Suprapubic skin (tissue), 4 donors: ENCODE measurements around the gene SH3RF1. TPM values are rescaled to one million over a fixed set of nuclear protein-coding genes. Genes with fewer than 3 reads are reported as not detected.

Source experiments
- DNase-seq, 2 donors: peaks; one replicate each; pipeline ENCODE4 v3.0.0-alpha.2; 2019; ENCODE audit warnings: low spot score in 2 of 2
- H3K27ac ChIP-seq: fragments of 200-600 bp; sonication (generic); one replicate; pipeline ENCODE4 v1.5.1; 2019
- H3K27me3 ChIP-seq: fragments of 200-600 bp; sonication (generic); one replicate; pipeline ENCODE4 v1.5.1; 2019
- H3K36me3 ChIP-seq: fragments of 200-600 bp; sonication (generic); one replicate; pipeline ENCODE4 v1.5.1; 2019
- H3K4me1 ChIP-seq: fragments of 200-600 bp; sonication (generic); one replicate; pipeline ENCODE4 v1.5.1; 2019
- H3K4me3 ChIP-seq: fragments of 200-600 bp; sonication (generic); one replicate; pipeline ENCODE4 v1.5.1; 2019; ENCODE audit warnings: mild to moderate bottlenecking
- H3K9me3 ChIP-seq: fragments of 200-600 bp; sonication (generic); one replicate; pipeline ENCODE4 v1.5.1; 2019
- CTCF ChIP-seq, 2 donors: fragments of 200-600 bp in 1 of 2; fragments of 450-650 bp in 1 of 2; sonication (generic) in 1 of 2; IDR thresholded peaks; one replicate each; pipeline ENCODE4 v1.5.1; 2016 to 2019; ENCODE audit warnings: antibody characterized with exemption in 2 of 2, mild to moderate bottlenecking in 1 of 2, moderate library complexity in 1 of 2
- EP300 ChIP-seq: sonication (generic); formaldehyde crosslinking; IDR thresholded peaks from one replicate; pipeline ENCODE4 v1.6.1; 2017; ENCODE audit warnings: antibody characterized with exemption
- POLR2A ChIP-seq, 2 donors: fragments of 450-650 bp; IDR thresholded peaks; one replicate each; pipeline ENCODE4 v1.6.1; 2017; ENCODE audit warnings: antibody characterized with exemption in 2 of 2, mild to moderate bottlenecking in 2 of 2, moderate library complexity in 2 of 2
- POLR2AphosphoS5 ChIP-seq, 3 donors: sonication (generic); formaldehyde crosslinking; IDR thresholded peaks; one replicate each; pipeline ENCODE4 v1.6.1; 2017; ENCODE audit warnings: antibody characterized with exemption in 3 of 3
- WGBS: methylation state at CpG from one replicate; pipeline ENCODE4 v1.1.5; 2018; 5-methylcytosine and 5-hydroxymethylcytosine counted together
- total RNA-seq, 4 donors: library from RNA; depleted of rRNA; stranded (reverse); fragments of >200 nt; gene quantifications; one replicate each; pipeline ENCODE4 v1.1.0, GENCODE V29; 2016

The SH3RF1 gene
- total RNA-seq, 4 donors from 2014 or later, result 10.8 to 18.1 (median 15.0) TPM

DNA sequence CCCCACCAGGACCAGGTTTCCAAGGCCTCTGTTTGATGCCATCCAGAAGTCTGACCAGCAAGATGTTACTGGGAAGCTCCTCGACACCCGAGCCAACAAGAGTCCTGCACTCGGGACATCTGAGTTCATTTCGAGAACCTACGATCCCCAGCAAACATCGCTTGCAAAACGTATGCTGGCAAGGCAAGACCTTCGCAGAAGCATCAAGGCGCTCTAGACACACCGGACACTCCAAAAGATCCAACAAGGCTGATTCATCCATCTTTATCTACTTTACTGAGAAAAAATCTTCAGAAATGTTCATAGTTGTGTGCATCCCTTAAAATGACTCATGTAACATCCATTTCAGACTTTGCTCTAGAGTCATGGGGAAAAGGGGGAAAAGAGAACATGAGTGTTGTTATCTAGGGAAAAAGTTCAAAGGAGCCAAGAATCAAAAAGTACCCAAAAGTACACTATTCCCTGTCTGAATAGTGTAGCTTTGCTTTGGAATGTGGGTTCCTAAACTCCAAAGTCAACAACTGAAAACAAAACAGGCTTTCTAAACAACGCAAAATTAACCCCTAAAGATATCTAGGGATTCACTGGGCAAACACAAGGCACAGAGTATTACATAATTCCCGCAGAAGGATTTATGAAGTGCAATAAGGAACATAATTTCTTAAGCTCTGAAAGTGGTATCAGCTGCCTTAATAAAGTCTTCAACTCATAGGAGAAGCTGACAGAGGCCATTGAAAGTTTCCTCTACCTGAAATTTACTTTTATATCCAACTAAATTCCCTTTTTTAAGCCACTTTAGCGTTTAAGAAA, 1.6 kb downstream of the SH3RF1 start:
- whole genome bisulfite sequencing, result 44% methylated on average over 13 of the region's 13 CpGs
- DNase-seq, result no peak
- no peak for TF ChIP-seq CTCF (IDR thresholded peaks at IDR 0.05)
- no peak for TF ChIP-seq POLR2AphosphoS5 (IDR thresholded peaks at IDR 0.05)
- no peak for TF ChIP-seq EP300
- no peak for TF ChIP-seq POLR2A (IDR thresholded peaks at IDR 0.05)
- H3K4me1 ChIP-seq, result peaks cover 44% of the 10 kb centered on the region
- peak overlapping the region; percentile 93 for H3K4me3 ChIP-seq
- peak overlapping the region; percentile 94 for H3K27ac ChIP-seq
- no peaks in the 10 kb centered on the region for H3K27me3 ChIP-seq
- no peaks in the 10 kb centered on the region for H3K9me3 ChIP-seq
- peaks cover 2% of the 10 kb centered on the region for H3K36me3 ChIP-seq

- Histone ChIP-seq H3K9me3 (no peaks in the 10 kb centered on the region), H3K27ac (no peak overlapping the region), H3K4me1 (peaks cover 44% of the 10 kb centered on the region), H3K4me3 (no peak overlapping the region), H3K27me3 (no peaks in the 10 kb centered on the region), H3K36me3 (peaks cover 4% of the 10 kb centered on the region)
- DNase-seq, result no peak
- WGBS, result 42% methylated on average over 1 of the region's 1 CpG
- TF ChIP-seq POLR2A (IDR thresholded peaks at IDR 0.05) (no peak), POLR2AphosphoS5 (IDR thresholded peaks at IDR 0.05) (no peak)
Measured at GRCh38 chr4:169267070-169267469, 3.7 kb downstream of the SH3RF1 start.

DNA sequence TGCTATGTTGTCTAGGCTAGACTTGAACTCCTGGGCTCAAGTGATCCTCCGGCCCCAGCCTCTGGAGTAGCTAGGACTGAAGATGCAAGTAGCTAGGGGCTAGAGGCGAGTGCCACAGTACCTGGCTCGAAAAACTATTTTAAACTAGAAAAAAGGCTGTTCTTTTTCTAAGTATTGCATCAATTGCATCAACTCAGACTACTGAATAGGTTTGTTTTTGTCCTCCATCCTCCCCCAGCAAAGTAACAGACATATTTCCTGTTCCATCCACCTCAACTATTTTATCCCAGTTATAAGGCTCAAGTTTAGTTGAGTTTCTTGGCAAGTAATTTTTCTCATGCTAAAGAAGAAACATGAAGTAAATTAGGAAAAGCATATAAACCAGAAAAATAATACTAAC, 4.1 kb downstream of the SH3RF1 start:
- TF ChIP-seq POLR2A (IDR thresholded peaks at IDR 0.05) (no peak), POLR2AphosphoS5 (IDR thresholded peaks at IDR 0.05) (no peak), EP300 (no peak), CTCF (IDR thresholded peaks at IDR 0.05) (no peak)
- no peak overlapping the region for H3K4me3 ChIP-seq
- no peak for DNase-seq
- no peaks in the 10 kb centered on the region for H3K27me3 ChIP-seq
- 81% methylated on average over 3 of the region's 3 CpGs for WGBS
- peaks cover 4% of the 10 kb centered on the region for H3K36me3 ChIP-seq
- H3K9me3 ChIP-seq, result no peaks in the 10 kb centered on the region
- no peak overlapping the region for H3K27ac ChIP-seq
- H3K4me1 ChIP-seq, result peaks cover 41% of the 10 kb centered on the region

DNA sequence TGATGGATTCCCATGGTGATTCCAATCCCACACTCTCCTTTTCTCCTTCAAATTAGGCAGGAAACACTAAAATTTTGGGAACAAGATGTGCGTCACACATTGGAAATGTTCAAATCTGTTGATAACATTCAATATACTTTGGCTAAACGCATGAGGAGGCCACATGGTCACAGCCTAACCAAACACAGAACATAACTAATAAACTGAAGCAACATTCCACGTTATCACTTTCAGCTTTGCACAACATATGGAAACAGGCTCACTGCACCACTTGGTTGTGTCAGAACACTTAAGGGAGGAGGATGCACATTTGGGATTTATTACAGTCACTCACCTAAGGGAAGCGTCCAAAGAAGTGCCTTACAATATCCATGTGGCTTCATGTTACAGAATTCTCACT, 4.7 kb downstream of the SH3RF1 start:
- no peak overlapping the region for H3K27ac ChIP-seq
- peaks cover 4% of the 10 kb centered on the region for H3K36me3 ChIP-seq
- H3K27me3 ChIP-seq, result no peaks in the 10 kb centered on the region
- peaks cover 38% of the 10 kb centered on the region for H3K4me1 ChIP-seq
- 86% methylated on average over 4 of the region's 4 CpGs for WGBS
- H3K4me3 ChIP-seq, result no peak overlapping the region
- TF ChIP-seq POLR2A (IDR thresholded peaks at IDR 0.05) (no peak), CTCF (IDR thresholded peaks at IDR 0.05) (no peak), POLR2AphosphoS5 (IDR thresholded peaks at IDR 0.05) (no peak), EP300 (no peak)
- no peak for DNase-seq
- H3K9me3 ChIP-seq, result no peaks in the 10 kb centered on the region

- Histone ChIP-seq H3K9me3 (no peaks in the 10 kb centered on the region), H3K27me3 (no peaks in the 10 kb centered on the region), H3K36me3 (peaks cover 4% of the 10 kb centered on the region), H3K27ac (no peak overlapping the region), H3K4me3 (no peak overlapping the region), H3K4me1 (peaks cover 33% of the 10 kb centered on the region)
- WGBS, result 100% methylated on average over 1 of the region's 1 CpG
- no peak for DNase-seq
- TF ChIP-seq CTCF (IDR thresholded peaks at IDR 0.05) (no peak), POLR2AphosphoS5 (IDR thresholded peaks at IDR 0.05) (no peak), POLR2A (IDR thresholded peaks at IDR 0.05) (no peak), EP300 (no peak)
Measured at GRCh38 chr4:169263791-169264392, 6.9 kb downstream of the SH3RF1 start.
